ENCODE data around the gene PAPPA.

- TF ChIP-seq CTCF (conservative IDR thresholded peaks at IDR 0.05 in 1 of 2, IDR thresholded peaks at IDR 0.05 in 1 of 2; ENCODE audit: extremely low read depth in 1 of 2, insufficient read depth in 1 of 2, low read depth in 1 of 2, low read length in 2 of 2) (no peak), EZH2 (IDR thresholded peaks at IDR 0.05; ENCODE audit: borderline replicate concordance, low read length) (no peak)
Measured at GRCh38 chr9:116414374-116414773, 260.8 kb downstream of the PAPPA start.

Measured in mammary epithelial cell (primary cell).